K562 (cell line): ENCODE measurements around the gene ANKRD34A. TPM values are rescaled to one million over a fixed set of nuclear protein-coding genes. Genes with fewer than 3 reads are reported as not detected.

Source experiments
- ARID4B ChIP-seq: sonication (generic); formaldehyde crosslinking; IDR thresholded peaks from 2 replicates; pipeline ENCODE4 v1.8.0; 2022; ENCODE audit warnings: mild to moderate bottlenecking, missing genetic modification reagents
- BHLHE40 ChIP-seq: IDR thresholded peaks from 2 replicates; pipeline ENCODE4 v1.6.1; 2011; ENCODE audit warnings: low read length, improper control_type of control experiment
- CBFA2T2 ChIP-seq: fragments of 450-650 bp; conservative IDR thresholded peaks from 2 replicates; pipeline ENCODE4 v1.6.1; 2017; ENCODE audit warnings: mild to moderate bottlenecking
- CGGBP1 ChIP-seq: fragments of 250-450 bp; sonication (Bioruptor Pico); IDR thresholded peaks from 2 replicates; pipeline ENCODE4 v1.9.0; 2021; ENCODE audit warnings: mild to moderate bottlenecking
- CTCF ChIP-seq, 3 experiments: IDR thresholded peaks in 2 of 3; conservative IDR thresholded peaks in 1 of 3; 2 replicates each; pipeline ENCODE4 v1.5.1; 2011 to 2012; ENCODE audit warnings: low read length in 3 of 3, mild to moderate bottlenecking in 3 of 3, control low read depth in 2 of 3, improper control_type of control experiment in 1 of 3, inconsistent platforms in 1 of 3, low read depth in 1 of 3, mixed read lengths in 1 of 3, moderate library complexity in 1 of 3; ENCODE audit not compliant: insufficient read depth in 2 of 3
- ELF4 ChIP-seq: fragments of 450-650 bp; formaldehyde crosslinking; IDR thresholded peaks from 2 replicates; pipeline ENCODE4 v1.4.0; 2022; ENCODE audit warnings: missing genetic modification characterization
- MITF ChIP-seq: IDR thresholded peaks from 2 replicates; pipeline ENCODE4 v1.6.1; 2014; ENCODE audit warnings: antibody characterized with exemption
- NCOA1 ChIP-seq: fragments of 450-650 bp; IDR thresholded peaks from 2 replicates; pipeline ENCODE4 v1.6.1; 2016; ENCODE audit warnings: low read depth
- NCOR1 ChIP-seq: fragments of 450-650 bp; IDR thresholded peaks from 2 replicates; pipeline ENCODE4 v1.6.1; 2016; ENCODE audit warnings: mild to moderate bottlenecking, moderate library complexity
- NR3C1 ChIP-seq: sonication (generic); formaldehyde crosslinking; IDR thresholded peaks from 2 replicates; pipeline ENCODE4 v1.8.1; 2022; ENCODE audit warnings: missing genetic modification reagents
- PRPF4 ChIP-seq: fragments of 200-400 bp; formaldehyde crosslinking; IDR thresholded peaks from one replicate; pipeline ENCODE4 v1.6.1; 2017; ENCODE audit warnings: low read length, low read depth, mild to moderate bottlenecking; ENCODE audit not compliant: insufficient read depth, poor library complexity, severe bottlenecking
- SMARCA4 ChIP-seq: fragments of 450-650 bp; IDR thresholded peaks from 2 replicates; pipeline ENCODE4 v1.6.1; 2016
- TRIM25 ChIP-seq: fragments of 450-650 bp; IDR thresholded peaks from 2 replicates; pipeline ENCODE4 v1.7.0; 2016; ENCODE audit warnings: borderline replicate concordance
- ZNF518B ChIP-seq: fragments of 250-450 bp; sonication (Bioruptor Pico); IDR thresholded peaks from 2 replicates; pipeline ENCODE4 v1.5.0; 2021; ENCODE audit warnings: mild to moderate bottlenecking, moderate library complexity
- ZSCAN29 ChIP-seq: fragments of 450-650 bp; IDR thresholded peaks from 2 replicates; pipeline ENCODE4 v1.6.1; 2017
- polyA plus RNA-seq, 8 experiments: library from polyadenylated mRNA; depleted of rRNA in 4 of 8; stranded (reverse) in 5 of 8; unstranded in 3 of 8; fragments of >200 nt; fragmentation: Nextera tagmentation in 2 of 8; fragmentation: Illumina TruSeq in 1 of 8; extraction: Ambion mirVana in 2 of 8; extraction: Trizol in 1 of 8; gene quantifications; 2 replicates each; pipeline versions ENCODE4 v1.2.1 to v1.2.3, GENCODE V29; 2011 to 2014; ENCODE audit warnings: inconsistent platforms in 1 of 8, missing spikeins in 1 of 8
- total RNA-seq, 7 experiments: library from RNA; depleted of rRNA in 6 of 7; stranded (reverse); fragments of >200 nt in 6 of 7; fragmentation: Illumina TruSeq in 2 of 7; extraction: Trizol in 2 of 7; gene quantifications; 2 replicates each; pipeline versions ENCODE4 v1.2.1 to v1.2.3, GENCODE V29; 2011 to 2021; ENCODE audit warnings: low replicate concordance in 1 of 7

The ANKRD34A gene
- total and polyA plus RNA-seq, 9 of the 15 experiments (the other 6 are each of a cell fraction or from before 2014, with no cell fraction given), result 0.06 to 1.6 (median 0.43) TPM

- TF ChIP-seq NCOR1 (peak; percentile 75), SMARCA4 (no peak), CBFA2T2 (no peak), ZSCAN29 (no peak), CGGBP1 (CRISPR knock-in tag) (no peak; the same call in none of the 2 replicates), ARID4B (CRISPR knock-in tag) (no peak), BHLHE40 (no peak), NCOA1 (no peak), NR3C1 (CRISPR knock-in tag) (no peak), PRPF4 (no peak), ELF4 (CRISPR knock-in tag) (peak; percentile 100), ZNF518B (CRISPR knock-in tag) (peak; percentile 90), CTCF (IDR thresholded peaks at IDR 0.05 in 2 of 3, conservative IDR thresholded peaks at IDR 0.05 in 1 of 3; ENCODE audit: insufficient read depth in 2 of 3, low read depth in 1 of 3, low read length in 3 of 3) (no peak), TRIM25 (no peak), MITF (no peak)
Measured at GRCh38 chr1:145991735-145992412, 27.5 kb upstream of the ANKRD34A start (continued).
